HepG2 (cell line): ENCODE measurements around the gene DLAT. TPM values are rescaled to one million over a fixed set of nuclear protein-coding genes. Genes with fewer than 3 reads are reported as not detected.
A peak's percentile ranks its signal among the peaks of the same experiment; 100 is the strongest.

Source experiments
- HDAC2 ChIP-seq: sonication (generic); formaldehyde crosslinking; IDR thresholded peaks from 2 replicates; pipeline ENCODE4 v1.4.0; 2020; ENCODE audit warnings: missing genetic modification reagents
- HOXA5 ChIP-seq: sonication (generic); formaldehyde crosslinking; IDR thresholded peaks from 2 replicates; pipeline ENCODE4 v1.4.0; 2020; ENCODE audit warnings: missing genetic modification reagents
- NR2C2 ChIP-seq: sonication (generic); formaldehyde crosslinking; IDR thresholded peaks from 2 replicates; pipeline ENCODE4 v1.4.0; 2020; ENCODE audit warnings: missing genetic modification reagents, mild to moderate bottlenecking, moderate library complexity, borderline replicate concordance
- ONECUT2 ChIP-seq: sonication (generic); formaldehyde crosslinking; IDR thresholded peaks from 2 replicates; pipeline ENCODE4 v1.4.0; 2020; ENCODE audit warnings: missing genetic modification reagents
- SAP130 ChIP-seq: IDR thresholded peaks from 2 replicates; pipeline ENCODE4 v1.6.1; 2016; ENCODE audit warnings: low read depth
- SOX13 ChIP-seq, 3 experiments: fragments of 450-650 bp in 1 of 3; sonication (generic) in 1 of 3; formaldehyde crosslinking in 1 of 3; IDR thresholded peaks in 2 of 3; conservative IDR thresholded peaks in 1 of 3; 2 replicates each; pipeline versions ENCODE4 v1.5.0 to v1.6.1; 2016 to 2020; ENCODE audit warnings: antibody characterized with exemption in 1 of 3, mild to moderate bottlenecking in 1 of 3, missing compliant biosample characterization in 1 of 3, missing genetic modification reagents in 1 of 3, moderate library complexity in 1 of 3
- TRIM24 ChIP-seq: sonication (generic); formaldehyde crosslinking; IDR thresholded peaks from 2 replicates; pipeline ENCODE4 v1.8.0; 2022; ENCODE audit warnings: mild to moderate bottlenecking, missing genetic modification reagents
- ZKSCAN5 ChIP-seq: sonication (generic); formaldehyde crosslinking; IDR thresholded peaks from 2 replicates; pipeline ENCODE4 v1.5.1; 2020; ENCODE audit warnings: mild to moderate bottlenecking, missing genetic modification reagents
- ZNF619 ChIP-seq: sonication (generic); formaldehyde crosslinking; IDR thresholded peaks from 2 replicates; pipeline ENCODE4 v1.4.0; 2020; ENCODE audit warnings: mild to moderate bottlenecking, missing genetic modification reagents
- ZNF891 ChIP-seq: sonication (generic); formaldehyde crosslinking; IDR thresholded peaks from 2 replicates; pipeline ENCODE4 v1.5.0; 2020; ENCODE audit warnings: mild to moderate bottlenecking, missing genetic modification reagents
- polyA plus RNA-seq, 8 experiments: library from polyadenylated mRNA; depleted of rRNA in 3 of 8; stranded (reverse) in 7 of 8; unstranded in 1 of 8; fragments of >200 nt; fragmentation: Illumina TruSeq in 4 of 8; extraction: Trizol in 4 of 8; gene quantifications; 2 replicates each; pipeline versions ENCODE4 v1.2.1 to v1.2.3, GENCODE V29; 2011 to 2016; ENCODE audit warnings: low read depth in 4 of 8, missing spikeins in 1 of 8, mixed read lengths in 1 of 8; ENCODE audit not compliant: insufficient read depth in 1 of 8
- total RNA-seq, 5 experiments: library from RNA; depleted of rRNA; stranded (reverse); fragments of >200 nt; fragmentation: Illumina TruSeq; extraction: Trizol; gene quantifications; 2 replicates each; pipeline ENCODE4 v1.2.3, GENCODE V29; 2016; ENCODE audit warnings: low read depth in 1 of 5
- TF ChIP-seq, protein P1 (sequence below): IDR thresholded peaks from 2 replicates; pipeline ENCODE4 v1.6.1; 2012; ENCODE audit warnings: low read depth, low read length, improper control_type of control experiment
- TF ChIP-seq, protein P2 (sequence below): sonication (generic); formaldehyde crosslinking; IDR thresholded peaks from 2 replicates; pipeline ENCODE4 v1.4.0; 2020; ENCODE audit warnings: missing genetic modification reagents
- TF ChIP-seq, protein P3 (sequence below): IDR thresholded peaks from 2 replicates; pipeline ENCODE4 v1.6.1; 2012; ENCODE audit warnings: inconsistent platforms
- TF ChIP-seq, protein P4 (sequence below): IDR thresholded peaks from 2 replicates; pipeline ENCODE4 v1.4.0; 2020; ENCODE audit warnings: mild to moderate bottlenecking, missing genetic modification reagents
- TF ChIP-seq, protein P5 (sequence below): sonication (generic); formaldehyde crosslinking; IDR thresholded peaks from 2 replicates; pipeline ENCODE4 v1.5.1; 2020; ENCODE audit warnings: mild to moderate bottlenecking, missing genetic modification reagents, borderline replicate concordance

DLAT gene
- total and polyA plus RNA-seq, 2 of the 13 experiments (the other 11 are each of a cell fraction or from before 2014, with no cell fraction given): 26.4 to 62.2 TPM

DNA sequence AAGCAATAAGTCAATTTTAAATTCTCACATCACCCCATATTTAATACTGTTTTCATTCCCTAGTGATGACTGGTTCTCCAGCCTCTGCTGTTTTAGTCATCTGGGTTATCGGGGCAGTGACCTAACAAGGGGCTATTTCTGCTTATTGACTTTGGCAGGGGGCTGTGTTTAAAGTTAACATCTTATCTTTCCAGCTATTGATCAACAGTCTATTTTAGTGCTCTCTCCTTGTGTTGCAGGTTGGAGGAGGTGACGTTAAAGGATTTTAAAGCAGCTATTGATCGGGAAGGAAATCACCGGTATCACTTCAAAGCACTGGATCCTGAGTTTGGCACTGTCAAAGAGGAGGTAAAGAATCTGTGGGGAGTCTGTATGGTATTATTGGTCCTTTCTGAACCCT is 7.7 kb upstream of the DLAT start (continued):
- TF ChIP-seq ZNF891 (no peak), ONECUT2 (CRISPR knock-in tag) (peak; percentile 98), HOXA5 (CRISPR knock-in tag) (no peak), ZNF619 (CRISPR knock-in tag) (no peak), TRIM24 (CRISPR knock-in tag) (no peak), NR2C2 (peak; percentile 43; the same call in 1 of the 2 replicates), HDAC2 (CRISPR knock-in tag) (peak; percentile 77), ZKSCAN5 (CRISPR knock-in tag) (peak; percentile 81; the same call in 1 of the 2 replicates), SAP130 (CRISPR knock-in tag) (0 out of 2 replicates have a peak, but pooled peaks have one; percentile 14), SOX13 (IDR thresholded peaks at IDR 0.05) (peak; percentile 31; the same call in 1 of the 2 replicates), SOX13 (CRISPR knock-in tag; conservative IDR thresholded peaks at IDR 0.05 in 1 of 2, IDR thresholded peaks at IDR 0.05 in 1 of 2) (peak in 1 of 2 experiments; percentile 65; a peak in 2 of 4 replicates)
- TF ChIP-seq, protein P1, sequence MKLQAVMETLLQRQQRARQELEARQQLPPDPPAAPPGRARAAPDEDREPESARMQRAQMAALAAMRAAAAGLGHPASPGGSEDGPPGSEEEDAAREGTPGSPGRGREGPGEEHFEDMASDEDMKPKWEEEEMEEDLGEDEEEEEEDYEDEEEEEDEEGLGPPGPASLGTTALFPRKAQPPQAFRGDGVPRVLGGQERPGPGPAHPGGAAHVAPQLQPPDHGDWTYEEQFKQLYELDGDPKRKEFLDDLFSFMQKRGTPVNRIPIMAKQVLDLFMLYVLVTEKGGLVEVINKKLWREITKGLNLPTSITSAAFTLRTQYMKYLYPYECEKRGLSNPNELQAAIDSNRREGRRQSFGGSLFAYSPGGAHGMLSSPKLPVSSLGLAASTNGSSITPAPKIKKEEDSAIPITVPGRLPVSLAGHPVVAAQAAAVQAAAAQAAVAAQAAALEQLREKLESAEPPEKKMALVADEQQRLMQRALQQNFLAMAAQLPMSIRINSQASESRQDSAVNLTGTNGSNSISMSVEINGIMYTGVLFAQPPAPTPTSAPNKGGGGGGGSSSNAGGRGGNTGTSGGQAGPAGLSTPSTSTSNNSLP: 0 out of 2 replicates have a peak, but pooled peaks have one; percentile 33
- TF ChIP-seq, protein P2, sequence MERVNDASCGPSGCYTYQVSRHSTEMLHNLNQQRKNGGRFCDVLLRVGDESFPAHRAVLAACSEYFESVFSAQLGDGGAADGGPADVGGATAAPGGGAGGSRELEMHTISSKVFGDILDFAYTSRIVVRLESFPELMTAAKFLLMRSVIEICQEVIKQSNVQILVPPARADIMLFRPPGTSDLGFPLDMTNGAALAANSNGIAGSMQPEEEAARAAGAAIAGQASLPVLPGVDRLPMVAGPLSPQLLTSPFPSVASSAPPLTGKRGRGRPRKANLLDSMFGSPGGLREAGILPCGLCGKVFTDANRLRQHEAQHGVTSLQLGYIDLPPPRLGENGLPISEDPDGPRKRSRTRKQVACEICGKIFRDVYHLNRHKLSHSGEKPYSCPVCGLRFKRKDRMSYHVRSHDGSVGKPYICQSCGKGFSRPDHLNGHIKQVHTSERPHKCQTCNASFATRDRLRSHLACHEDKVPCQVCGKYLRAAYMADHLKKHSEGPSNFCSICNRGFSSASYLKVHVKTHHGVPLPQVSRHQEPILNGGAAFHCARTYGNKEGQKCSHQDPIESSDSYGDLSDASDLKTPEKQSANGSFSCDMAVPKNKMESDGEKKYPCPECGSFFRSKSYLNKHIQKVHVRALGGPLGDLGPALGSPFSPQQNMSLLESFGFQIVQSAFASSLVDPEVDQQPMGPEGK: peak; percentile 40; the same call in 1 of the 2 replicates
- TF ChIP-seq, protein P3, sequence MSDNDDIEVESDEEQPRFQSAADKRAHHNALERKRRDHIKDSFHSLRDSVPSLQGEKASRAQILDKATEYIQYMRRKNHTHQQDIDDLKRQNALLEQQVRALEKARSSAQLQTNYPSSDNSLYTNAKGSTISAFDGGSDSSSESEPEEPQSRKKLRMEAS: 0 out of 2 replicates have a peak, but pooled peaks have one; percentile 19
- TF ChIP-seq, protein P4, sequence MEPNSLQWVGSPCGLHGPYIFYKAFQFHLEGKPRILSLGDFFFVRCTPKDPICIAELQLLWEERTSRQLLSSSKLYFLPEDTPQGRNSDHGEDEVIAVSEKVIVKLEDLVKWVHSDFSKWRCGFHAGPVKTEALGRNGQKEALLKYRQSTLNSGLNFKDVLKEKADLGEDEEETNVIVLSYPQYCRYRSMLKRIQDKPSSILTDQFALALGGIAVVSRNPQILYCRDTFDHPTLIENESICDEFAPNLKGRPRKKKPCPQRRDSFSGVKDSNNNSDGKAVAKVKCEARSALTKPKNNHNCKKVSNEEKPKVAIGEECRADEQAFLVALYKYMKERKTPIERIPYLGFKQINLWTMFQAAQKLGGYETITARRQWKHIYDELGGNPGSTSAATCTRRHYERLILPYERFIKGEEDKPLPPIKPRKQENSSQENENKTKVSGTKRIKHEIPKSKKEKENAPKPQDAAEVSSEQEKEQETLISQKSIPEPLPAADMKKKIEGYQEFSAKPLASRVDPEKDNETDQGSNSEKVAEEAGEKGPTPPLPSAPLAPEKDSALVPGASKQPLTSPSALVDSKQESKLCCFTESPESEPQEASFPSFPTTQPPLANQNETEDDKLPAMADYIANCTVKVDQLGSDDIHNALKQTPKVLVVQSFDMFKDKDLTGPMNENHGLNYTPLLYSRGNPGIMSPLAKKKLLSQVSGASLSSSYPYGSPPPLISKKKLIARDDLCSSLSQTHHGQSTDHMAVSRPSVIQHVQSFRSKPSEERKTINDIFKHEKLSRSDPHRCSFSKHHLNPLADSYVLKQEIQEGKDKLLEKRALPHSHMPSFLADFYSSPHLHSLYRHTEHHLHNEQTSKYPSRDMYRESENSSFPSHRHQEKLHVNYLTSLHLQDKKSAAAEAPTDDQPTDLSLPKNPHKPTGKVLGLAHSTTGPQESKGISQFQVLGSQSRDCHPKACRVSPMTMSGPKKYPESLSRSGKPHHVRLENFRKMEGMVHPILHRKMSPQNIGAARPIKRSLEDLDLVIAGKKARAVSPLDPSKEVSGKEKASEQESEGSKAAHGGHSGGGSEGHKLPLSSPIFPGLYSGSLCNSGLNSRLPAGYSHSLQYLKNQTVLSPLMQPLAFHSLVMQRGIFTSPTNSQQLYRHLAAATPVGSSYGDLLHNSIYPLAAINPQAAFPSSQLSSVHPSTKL (CRISPR knock-in tag): peak; percentile 74
- TF ChIP-seq, protein P5, sequence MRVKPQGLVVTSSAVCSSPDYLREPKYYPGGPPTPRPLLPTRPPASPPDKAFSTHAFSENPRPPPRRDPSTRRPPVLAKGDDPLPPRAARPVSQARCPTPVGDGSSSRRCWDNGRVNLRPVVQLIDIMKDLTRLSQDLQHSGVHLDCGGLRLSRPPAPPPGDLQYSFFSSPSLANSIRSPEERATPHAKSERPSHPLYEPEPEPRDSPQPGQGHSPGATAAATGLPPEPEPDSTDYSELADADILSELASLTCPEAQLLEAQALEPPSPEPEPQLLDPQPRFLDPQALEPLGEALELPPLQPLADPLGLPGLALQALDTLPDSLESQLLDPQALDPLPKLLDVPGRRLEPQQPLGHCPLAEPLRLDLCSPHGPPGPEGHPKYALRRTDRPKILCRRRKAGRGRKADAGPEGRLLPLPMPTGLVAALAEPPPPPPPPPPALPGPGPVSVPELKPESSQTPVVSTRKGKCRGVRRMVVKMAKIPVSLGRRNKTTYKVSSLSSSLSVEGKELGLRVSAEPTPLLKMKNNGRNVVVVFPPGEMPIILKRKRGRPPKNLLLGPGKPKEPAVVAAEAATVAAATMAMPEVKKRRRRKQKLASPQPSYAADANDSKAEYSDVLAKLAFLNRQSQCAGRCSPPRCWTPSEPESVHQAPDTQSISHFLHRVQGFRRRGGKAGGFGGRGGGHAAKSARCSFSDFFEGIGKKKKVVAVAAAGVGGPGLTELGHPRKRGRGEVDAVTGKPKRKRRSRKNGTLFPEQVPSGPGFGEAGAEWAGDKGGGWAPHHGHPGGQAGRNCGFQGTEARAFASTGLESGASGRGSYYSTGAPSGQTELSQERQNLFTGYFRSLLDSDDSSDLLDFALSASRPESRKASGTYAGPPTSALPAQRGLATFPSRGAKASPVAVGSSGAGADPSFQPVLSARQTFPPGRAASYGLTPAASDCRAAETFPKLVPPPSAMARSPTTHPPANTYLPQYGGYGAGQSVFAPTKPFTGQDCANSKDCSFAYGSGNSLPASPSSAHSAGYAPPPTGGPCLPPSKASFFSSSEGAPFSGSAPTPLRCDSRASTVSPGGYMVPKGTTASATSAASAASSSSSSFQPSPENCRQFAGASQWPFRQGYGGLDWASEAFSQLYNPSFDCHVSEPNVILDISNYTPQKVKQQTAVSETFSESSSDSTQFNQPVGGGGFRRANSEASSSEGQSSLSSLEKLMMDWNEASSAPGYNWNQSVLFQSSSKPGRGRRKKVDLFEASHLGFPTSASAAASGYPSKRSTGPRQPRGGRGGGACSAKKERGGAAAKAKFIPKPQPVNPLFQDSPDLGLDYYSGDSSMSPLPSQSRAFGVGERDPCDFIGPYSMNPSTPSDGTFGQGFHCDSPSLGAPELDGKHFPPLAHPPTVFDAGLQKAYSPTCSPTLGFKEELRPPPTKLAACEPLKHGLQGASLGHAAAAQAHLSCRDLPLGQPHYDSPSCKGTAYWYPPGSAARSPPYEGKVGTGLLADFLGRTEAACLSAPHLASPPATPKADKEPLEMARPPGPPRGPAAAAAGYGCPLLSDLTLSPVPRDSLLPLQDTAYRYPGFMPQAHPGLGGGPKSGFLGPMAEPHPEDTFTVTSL (CRISPR knock-in tag): peak; percentile 92
